GM18505 (cell line): ENCODE data around the gene TMEM145.

Source experiments
- ATAC-seq: cut with Tn5 transposase; IDR thresholded peaks from one replicate; pipeline ENCODE4 v1.9.1; 2021; ENCODE audit not compliant: unreplicated experiment
- POLR2A ChIP-seq: IDR thresholded peaks from 4 replicates; pipeline ENCODE4 v1.6.1; 2011; ENCODE audit warnings: borderline replicate concordance; ENCODE audit not compliant: insufficient read depth, insufficient read length; ENCODE audit errors: extremely low read depth

The TMEM145 gene

GRCh38 chr19:42368360-42368759 is 55.3 kb downstream of the TMEM145 start:
- no peak for ATAC-seq
- no peak for TF ChIP-seq POLR2A

DNA sequence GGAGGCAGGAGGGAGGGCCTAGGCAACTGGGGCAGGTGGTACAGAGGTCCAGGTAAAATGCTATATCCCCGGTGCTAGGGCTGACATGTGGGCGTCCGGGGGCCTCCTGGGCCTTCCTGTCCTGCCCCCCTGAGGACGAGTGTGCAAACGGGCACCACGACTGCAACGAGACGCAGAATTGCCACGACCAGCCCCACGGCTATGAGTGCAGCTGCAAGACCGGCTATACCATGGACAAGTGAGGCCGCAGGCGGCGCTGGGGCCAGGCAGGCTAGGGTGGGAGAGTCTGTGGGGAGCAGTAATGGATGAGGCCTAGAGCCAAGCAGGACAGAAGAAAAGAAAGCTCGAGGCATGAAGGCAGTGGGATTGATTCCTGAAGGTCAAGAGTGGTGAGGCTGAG is 55.7 kb downstream of the TMEM145 start:
- ATAC-seq = no peak
- no peak for TF ChIP-seq POLR2A

- ATAC-seq = no peak
- TF ChIP-seq POLR2A = no peak
Observed at GRCh38 chr19:42369433-42370067, 56.4 kb downstream of the TMEM145 start.

DNA sequence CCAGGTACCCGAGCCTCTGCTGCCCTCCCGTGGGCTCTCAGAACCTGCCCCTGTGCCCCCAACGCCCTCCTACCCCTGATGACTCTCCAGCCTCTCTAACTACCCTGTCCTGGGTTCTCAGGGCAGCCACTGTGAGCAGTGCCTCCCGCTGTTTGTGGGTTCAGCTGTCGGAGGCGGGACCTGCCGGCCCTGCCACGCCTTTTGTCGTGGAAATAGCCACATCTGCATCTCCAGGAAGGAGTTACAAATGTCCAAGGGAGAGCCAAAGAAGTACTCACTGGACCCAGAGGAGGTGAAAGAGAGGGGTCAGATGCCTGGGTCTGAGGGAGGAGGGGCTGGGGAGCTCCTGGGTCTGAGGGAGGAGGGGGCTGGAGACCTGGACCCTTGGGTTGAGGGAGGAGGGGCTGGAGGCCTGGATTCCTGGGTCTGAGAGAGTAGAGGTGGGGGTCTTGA is 57.0 kb downstream of the TMEM145 start:
- ATAC-seq = no peak
- no peak for TF ChIP-seq POLR2A

GRCh38 chr19:42370626-42371175 is 57.6 kb downstream of the TMEM145 start:
- ATAC-seq = no peak
- no peak for TF ChIP-seq POLR2A
